CD1c-positive myeloid dendritic cell (primary cell): ENCODE measurements around the gene VPS33B.
"Not testable (repeated sequence)": the region's sequence is repeated elsewhere in the genome, so short reads cannot be mapped to it uniquely, and the experiment has no call there.

Experiments used
- DNase-seq: peaks from one replicate; pipeline ENCODE4 v3.0.0-alpha.2; 2016; ENCODE audit errors: extremely low spot score

Gene VPS33B

DNA sequence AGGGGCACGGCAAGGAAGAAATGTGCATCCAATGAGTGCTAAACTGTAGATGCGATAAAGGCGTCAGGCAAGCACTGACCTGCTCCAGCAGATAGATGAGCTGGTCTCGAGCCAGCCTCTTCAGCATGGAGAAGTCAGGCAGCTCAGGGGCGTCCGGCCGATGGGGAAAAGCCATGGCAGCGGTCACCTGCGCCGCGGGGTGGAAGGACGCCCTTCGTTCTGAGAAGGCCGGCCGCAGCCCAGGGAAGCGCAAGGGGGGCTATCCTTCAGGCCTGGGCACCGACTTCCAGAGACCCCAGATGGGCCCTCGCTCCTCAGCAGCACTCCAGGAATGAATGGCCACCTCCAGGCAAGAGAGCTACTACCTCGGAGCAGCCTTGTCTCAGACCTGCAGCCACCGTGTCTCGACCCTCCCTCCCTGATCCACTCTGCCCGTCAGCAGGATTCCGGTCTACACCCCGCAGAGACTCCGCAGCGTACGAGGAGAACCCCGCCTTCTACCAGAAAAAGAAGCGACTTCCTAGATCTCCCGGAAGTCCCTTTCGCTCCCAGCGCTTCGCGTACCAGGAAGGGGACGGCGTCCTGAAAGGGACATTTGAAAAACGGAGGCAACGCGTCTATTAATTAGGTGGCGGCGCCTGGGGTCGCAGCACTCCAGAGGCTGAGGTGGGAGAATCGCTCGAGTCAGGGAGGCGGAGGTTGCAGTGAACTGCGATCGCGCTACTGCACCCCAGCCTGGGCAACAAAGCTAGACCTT lies at the start of gene VPS33B:
TSS of gene VPS33B (minus strand) at position 520 of the 757 bp plus-strand sequence. CDS start at position 175, 345 bp downstream.
- peak; percentile 87 for DNase-seq

DNA sequence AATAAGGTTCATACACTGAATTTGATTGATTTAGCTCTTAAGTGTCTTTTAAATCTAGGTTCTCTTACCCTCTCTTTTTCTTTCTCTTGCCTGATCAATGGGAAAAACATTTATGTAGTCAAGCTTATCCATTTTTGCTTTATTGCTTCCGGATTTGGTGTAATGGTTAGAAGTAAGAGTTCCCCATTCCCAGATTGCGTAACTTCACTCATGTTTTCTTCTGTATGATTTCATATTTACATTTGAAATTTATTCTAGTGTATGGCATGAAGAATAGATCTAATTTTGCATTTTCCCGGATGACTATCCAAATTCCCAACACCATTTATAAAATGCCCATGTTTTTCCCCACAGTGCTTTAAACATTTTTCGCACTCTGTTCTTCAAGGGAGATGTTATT lies 49.8 kb upstream of the VPS33B start:
- DNase-seq, result peak; percentile 11

DNA sequence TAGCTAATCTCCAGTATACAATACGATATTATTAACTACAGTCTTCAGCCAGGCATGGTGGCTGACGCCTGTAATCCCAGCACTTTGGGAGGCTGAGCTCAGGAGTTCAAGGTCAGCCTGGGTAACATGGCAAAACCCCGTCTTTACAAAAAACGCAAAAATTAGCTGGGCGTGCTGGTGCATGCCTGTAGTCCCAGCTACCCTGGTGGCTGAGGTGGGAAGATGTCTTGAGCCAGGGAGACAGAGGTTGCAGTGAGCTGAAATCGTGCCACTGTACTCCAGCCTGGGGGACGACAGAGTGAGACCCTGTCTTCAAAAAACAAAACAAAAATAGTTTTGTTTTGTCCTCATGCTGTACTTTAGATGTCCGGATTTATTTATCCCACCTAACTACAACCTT lies 48.5 kb upstream of the VPS33B start:
- no peak for DNase-seq

DNA sequence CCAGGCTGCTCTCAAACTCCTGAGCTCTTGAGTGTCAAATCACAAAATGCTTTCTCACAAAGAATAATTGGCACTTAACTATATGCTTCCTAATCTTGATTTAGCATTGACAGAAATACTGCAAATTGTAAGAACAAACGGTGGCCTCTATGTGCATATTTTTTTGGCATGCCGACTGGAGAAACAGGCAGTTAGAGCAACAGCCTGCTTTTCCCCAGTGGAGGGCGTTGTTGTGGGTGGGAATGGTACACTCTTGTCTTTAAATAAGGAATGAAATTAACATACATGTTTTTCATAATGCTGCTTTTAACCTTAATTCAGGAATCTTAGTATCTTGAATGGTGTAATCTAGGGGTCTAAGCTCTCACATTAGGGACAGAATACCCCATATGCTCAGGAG lies 46.6 kb upstream of the VPS33B start:
- no peak for DNase-seq

DNA sequence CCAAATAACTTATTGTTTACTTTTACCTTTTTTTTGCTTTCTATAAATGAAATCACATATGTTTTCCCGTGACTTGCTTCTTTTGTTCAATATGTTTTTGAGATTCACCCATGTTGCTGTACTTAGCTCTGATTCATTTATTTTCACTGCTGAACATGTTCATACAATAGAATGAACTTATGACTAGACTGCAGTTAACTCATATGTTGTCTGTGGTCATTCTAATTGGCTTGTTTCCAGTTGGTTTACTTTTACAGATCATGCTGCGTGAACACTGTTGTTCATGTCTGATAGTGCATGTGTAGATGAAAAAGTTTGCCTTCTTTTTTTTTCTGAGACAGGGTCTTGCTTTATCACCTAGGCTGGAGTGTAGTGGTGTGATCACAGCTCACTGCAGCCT lies 46.0 kb upstream of the VPS33B start:
- DNase-seq, result no peak

DNA sequence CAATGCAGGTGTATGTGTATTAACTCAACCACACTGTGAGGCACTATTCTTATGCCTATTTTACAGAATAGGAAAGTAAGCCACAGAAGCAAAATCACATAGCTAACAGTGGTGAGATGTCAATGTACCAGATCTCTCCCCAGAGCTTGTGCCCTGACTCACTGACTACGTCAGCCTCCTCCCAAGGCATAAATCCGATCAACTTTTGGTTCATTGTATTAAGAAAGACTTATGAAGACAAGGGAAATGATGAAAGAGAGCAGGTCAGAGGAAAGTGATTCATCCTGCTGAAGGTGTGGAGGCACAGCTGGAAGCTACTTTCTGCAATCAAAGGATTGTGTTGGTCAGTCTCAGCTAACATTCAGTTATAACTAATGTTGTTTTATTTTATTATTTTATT lies 44.6 kb upstream of the VPS33B start:
- DNase-seq, result no peak

DNA sequence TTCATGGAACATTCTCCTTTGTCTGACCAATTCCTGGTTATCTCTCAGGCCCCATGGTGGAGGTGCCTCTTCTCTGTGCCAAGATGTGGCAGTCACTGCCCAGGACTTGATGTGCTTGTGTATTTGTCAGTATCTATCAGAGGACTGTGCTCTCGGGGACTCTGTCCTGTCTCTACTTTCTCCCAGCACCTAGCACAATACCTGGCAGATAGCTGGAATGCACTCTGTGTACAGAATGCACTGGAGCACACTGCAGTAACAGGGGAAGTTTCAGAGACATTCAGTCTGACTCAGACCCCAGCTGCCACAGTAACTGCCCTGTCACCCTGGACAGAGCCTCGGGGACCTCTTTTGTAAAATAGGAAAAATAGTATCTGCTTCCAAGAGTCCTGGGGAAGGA lies 43.1 kb upstream of the VPS33B start:
- DNase-seq, result no peak

DNA sequence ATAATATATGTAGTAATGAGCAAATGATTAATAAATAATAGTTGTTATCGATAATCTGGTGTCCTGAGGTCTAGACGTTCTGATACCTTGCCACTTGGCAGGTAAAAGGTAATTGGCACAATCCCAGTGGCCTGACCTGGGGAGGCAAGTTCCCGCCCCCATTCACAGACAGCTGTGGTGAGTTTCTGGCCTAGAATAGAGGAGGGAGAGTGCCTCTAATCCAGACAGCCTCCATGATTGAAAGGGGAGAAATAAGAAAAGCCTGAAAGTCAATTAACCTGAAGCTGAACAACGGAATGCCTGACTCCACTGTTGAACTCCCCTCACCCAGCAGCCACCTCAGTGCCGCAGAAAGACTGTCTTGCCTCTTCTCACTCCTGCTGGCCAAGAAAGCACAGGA lies 39.6 kb upstream of the VPS33B start:
- no peak for DNase-seq

DNA sequence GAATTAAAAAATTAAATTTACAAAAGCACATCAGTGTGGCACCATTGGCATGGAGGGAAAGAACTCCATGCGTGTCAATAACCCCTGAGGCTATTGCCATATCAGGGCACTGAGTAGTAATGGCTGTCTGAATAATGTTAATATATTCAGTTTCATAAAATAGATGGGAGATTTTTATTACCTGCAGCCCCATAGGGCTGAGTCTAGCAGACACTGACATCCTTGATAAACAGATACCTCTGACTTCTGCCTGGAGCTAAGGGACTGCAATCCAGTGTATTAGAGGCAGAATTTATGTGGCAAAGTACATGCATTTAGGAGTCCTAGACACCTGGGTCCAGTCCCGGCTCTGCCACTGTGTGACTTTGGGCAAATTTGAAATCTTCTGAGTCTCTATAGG lies 38.8 kb upstream of the VPS33B start:
- DNase-seq, result no peak

DNA sequence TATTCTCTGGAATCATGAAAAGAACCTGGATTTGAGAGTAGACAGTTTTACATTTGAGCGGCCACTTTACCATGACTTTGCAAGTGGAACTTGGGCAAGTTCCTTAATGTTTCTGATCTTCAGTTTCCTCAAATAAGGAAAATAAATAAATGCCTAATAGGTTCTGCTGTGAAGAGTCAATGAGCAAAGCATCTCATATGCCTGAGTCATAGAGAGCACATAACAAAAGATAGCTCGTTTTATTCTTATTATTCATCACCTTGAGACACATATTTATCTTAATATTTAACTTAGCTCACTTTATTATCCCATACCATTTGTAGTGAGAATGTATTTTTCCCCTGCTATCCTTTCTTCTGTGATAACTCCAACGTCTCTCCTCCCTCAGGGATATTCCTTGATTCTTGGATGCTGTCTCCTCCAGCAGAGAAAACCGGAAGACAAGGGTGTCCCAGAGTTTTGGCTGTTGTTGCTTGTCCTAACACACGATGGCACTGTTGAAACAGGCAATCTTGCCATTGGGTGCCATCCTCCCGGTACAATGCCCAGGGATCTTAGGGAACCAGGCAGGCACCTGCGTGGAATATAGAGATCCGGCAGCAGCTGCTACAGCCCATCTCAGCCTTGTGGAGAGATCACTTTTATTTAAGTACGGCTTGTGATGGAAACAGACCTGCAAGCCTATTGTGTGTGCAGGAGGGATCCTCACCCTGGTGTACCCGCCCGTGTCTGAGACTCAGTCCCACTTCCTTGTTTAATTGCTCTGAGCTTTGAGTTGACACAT lies 33.3 kb upstream of the VPS33B start:
- DNase-seq, result peak; percentile 76

DNA sequence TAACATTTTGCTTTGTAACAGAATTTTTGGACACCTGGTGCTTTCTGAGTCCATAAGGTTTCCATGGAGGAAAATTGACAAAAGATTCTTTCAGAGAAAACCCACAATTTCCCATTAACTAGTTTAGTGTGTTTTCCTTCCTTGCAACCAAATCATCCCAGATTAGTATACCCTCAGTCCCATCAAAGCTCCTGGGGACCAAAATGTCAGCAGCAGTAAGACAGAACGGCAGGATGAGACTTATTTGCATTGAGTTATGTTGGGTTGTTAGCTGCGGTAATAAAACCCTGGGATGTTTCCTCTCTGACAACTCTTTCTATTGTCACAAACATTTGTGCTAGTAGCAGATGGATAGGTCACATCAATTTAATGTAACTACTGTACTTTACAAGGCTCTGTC lies 32.4 kb upstream of the VPS33B start:
- no peak for DNase-seq

DNA sequence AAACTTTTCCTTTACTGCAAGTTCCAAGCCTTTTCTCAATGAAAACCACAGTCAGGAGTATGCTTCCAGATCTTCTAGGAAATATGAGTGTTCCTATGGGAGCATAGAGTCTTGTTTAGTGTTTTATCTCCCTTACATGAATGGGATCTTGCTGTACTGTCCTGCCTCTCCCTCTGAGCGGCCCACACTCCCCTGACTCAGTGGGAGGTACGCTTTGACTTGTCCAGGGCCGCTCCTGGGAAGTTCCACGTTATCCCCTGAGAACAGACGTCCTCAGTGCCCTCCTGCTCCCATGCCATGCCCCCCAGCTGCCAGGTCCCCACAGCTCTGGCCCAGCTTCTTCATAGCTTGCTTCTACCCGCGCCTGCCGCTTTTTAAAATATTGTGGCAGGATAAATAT lies 28.9 kb upstream of the VPS33B start:
- no peak for DNase-seq

DNA sequence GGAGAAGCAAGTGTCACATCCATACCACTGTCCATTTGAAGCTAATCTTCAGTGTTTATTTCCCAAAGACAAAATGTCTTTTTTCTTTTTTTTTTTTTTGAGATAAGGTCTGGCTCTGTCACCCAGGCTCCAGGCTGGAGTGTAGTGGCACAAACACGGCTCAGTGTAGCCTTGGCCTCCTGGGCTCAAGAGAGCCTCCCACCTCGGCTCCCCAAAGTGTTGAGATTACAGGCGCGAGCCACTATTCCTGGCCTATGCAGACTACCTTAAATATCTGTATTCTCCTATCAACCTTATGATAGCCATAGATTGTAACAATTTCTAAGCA lies 27.7 kb upstream of the VPS33B start:
- DNase-seq, result no peak

DNA sequence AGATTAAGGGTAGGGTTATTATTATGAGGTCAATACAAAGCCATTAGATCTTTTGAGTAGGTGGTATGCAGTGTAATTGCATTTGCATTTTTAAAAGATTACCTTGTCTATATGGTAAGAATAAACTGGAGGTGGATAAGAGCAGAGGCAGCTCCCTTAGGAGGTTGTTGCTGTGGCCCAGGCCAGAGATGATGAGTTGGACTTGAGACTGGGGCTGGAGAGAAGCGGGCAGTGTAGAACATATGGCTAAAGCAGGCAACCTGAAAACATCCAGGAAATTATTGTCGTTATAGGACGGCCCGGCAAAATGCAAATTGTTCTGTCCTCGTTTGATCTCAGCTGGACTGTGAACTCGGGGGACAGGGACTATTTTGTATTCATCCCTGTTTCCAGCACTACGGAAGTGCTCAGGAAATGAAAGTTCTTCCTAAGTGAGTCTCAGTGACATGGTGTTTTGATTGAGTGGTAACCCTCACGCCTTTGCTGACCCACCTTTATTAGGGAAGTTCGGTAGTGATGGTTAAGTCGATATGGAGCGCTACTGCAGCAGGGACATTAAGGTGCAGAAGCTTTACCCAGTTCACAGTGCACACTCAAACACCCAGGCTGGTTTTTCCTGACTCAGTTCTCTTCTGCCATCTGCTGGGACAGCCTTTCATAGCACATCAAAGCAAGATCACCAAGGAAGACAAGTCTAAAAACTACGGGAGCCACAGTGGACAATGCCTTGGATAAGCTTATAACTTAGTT lies 27.2 kb upstream of the VPS33B start:
- DNase-seq, result peak; percentile 55

DNA sequence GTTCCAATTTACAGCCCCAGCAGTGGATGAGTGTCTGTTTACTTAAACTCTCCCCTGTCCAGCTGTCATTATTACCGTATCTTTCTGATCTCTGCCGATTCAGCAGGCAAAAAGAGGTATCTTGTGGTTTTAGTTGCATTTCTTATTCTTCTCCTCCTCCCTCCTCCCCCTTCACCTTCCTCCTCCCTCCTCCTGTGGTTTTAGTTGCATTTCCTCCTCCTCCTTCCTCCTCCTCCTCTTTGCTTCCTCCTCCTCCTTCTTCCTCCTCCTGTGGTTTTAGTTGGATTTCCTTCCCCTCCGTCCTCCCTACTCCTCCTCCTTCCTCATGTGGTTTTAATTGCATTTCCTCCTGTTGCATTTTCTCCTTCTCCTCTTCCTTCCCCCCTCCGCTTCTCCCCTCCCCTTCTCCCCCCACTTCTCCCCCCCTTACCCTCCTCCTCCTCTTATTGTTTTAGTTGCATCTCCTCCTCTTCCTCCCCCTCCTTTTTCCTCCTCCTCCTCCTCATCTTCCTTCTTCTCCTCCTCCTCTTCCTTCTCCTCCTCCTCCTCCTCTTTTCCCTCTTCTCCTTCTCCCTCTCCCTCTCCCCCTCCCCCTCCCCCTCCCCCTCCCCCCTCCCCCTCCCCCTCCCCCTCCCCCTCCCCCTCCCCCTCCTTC lies 25.3 kb upstream of the VPS33B start:
- peak; percentile 22 for DNase-seq

DNA sequence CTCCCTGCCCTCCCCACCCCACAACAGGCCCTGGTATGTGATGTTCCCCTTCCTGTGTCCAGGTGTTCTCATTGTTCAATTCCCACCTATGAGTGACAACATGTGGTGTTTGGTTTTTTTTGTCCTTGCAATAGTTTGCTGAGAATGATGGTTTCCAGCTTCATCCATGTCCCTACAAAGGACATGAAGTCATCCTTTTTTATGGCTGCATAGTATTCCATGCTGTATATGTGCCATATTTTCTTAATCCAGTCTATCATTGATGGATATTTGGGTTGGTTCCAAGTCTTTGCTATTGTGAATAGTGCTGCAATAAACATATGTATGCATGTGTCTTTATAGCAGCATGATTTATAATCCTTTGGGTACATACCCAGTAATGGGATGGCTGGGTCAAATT lies 23.7 kb upstream of the VPS33B start:
- DNase-seq, result not testable (repeated sequence)

DNA sequence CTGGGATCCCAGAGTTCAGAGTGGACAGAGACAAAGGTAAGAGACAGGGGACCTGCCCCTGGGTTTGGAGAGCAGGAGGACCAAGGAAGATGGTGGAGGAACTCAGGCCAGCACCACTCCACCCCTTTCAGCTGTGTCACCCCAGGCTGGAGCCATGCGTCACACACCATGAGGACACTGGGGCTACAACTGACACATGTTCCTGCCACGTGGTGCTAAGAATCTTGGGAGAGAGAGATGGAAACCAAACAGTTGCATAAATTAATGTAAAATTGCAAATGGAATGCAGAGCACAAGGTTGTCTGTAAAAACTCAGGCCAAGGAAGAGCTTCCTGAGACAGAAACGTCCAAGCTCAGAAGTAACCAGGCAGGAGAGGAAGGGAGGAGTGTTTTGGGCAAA lies 22.7 kb upstream of the VPS33B start:
- DNase-seq, result no peak

DNA sequence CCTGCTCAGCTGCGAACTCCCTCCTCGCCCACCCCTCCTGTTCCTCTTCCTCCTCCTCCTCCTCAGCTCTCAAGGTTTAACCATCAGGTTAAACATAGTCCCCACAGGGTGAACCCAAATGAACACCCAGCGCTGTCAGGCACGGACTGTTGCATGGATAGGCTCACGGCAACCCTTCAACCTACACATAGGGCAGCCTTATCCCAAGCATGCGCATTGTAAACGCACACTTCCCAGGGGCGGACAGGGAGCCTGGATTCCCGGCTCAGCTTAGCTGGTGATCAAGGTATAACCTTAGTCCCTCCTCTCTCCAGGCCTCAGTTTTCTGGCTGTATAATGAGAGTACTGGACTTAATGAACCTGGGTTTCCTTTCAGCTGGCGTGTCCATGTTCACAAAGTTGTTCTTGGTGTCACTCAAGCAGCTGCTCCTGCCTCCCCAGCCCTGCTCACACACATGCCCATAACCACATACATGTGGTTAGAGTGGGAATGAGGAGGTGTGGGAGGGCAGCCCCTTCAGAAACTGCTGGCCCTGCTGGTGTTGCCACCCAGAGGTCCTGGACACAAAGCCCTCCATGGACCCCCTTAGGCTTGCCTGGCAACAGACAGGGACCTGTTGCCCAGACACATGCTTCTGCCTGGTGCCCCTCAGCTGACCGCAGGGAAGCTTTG lies 20.9 kb upstream of the VPS33B start:
- DNase-seq, result no peak

DNA sequence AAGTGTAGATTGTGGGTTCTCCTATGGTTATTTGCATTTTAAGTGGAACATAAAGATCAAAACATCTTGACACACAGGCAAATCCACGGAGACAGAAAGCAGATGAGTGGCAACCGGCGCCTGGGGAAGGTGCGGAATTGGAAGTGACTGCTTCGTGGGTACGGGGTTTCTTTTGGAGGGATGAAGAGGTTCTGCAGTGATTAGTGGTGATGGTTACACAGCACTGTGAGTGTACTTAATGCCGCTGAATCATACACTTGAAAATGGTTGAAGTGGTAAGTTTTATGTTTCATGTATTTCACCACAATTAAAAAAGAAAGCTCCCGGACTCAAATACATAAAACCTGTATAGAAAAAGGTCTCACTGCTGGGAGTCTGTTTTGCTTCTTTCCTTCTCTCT lies 18.5 kb upstream of the VPS33B start:
- no peak for DNase-seq

DNA sequence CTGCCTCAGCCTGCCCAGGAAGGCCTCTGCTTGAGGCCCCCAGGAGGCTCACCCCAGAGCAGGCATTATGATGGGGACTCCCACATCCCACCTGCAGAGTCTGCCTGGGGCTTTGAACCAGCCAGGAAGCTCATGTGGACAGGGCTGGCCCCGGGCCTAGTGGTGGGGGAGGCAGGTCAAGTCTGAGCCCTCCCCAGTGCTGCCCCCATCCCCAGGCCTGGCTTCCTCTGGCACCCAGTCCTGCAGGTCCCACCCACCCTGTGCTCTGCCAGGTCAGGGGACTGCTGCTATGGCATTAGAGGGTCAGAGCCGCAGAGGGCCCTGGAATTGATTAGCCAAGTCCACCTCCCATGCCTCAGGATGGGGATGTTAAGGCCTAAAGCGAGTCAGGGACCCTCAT lies 17.6 kb upstream of the VPS33B start:
- DNase-seq, result no peak

DNA sequence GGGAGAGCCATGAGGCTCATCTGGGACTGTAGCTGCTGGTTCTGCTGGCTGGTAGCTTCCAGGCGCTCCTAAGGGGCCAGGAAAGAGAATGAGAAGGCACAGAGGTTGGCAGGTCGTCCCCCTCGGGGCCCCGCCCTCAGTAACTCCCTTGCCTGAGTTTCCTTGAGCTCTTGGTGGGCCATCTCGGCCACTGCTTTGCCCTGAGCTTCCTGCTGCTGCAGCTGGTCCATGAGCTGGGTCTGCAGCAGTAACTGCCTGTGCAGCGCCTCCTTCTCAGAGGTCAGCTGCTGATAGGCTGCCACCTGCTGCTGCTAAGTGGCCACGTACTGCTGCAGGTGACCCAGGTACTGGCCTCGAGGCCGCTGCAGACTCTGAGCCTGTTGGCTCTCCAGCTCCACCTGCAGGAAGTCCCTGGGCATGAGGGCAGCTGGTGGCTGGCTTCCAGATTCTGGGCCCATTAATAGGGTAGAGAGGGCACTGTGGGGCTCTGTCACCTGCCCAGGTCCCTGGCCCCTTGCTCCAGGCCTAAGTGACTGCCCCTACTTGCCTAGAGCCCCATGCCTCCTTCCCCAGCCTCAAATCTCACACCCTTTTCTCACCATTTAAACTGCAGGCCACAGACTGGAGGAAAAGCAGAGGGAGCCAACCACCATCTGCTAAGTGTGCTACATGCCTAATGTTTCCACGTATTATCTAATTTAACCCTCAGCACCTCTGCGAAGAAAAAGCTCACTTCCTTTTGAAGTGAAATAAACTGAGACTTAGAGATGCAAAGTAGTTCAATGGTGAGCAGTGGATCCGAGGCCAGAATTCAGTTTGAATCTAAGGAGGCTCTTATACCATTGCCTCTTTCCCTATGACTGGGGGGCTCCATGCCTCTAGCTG lies 10.8 kb upstream of the VPS33B start:
- DNase-seq, result peak; percentile 41
